H1 (cell line): ENCODE results near the gene CST4. TPM values are rescaled to one million over a fixed set of nuclear protein-coding genes. Genes with fewer than 3 reads are reported as not detected.
"Not testable (repeated sequence)": the region's sequence is repeated elsewhere in the genome, so short reads cannot be mapped to it uniquely, and the experiment has no call there.

Source experiments
- CTCF ChIA-PET: fragments of 300-600 bp; sonication (Branson Sonifier 250); formaldehyde crosslinking; loops from one replicate; lab custom pipeline; 2021; ENCODE audit not compliant: partially characterized antibody; lab: Charles Lee
- POLR2A ChIA-PET: fragments of 300-600 bp; sonication (Branson Sonifier 250); formaldehyde crosslinking; loops from one replicate; lab custom pipeline; 2021; ENCODE audit warnings: inconsistent platforms; ENCODE audit not compliant: partially characterized antibody; lab: Charles Lee
- DNase-seq, 2 experiments: peaks; one replicate each; pipeline versions ENCODE4 v3.0.0 to v3.0.0-alpha.2; 2010 to 2022; ENCODE audit warnings: low spot score in 2 of 2, low read depth in 1 of 2, mixed read lengths in 1 of 2
- FAIRE-seq: peaks from 2 replicates; lab custom pipeline; 2011; peaks lifted over from hg19 to GRCh38; lab: Jason Lieb, UNC
- H2AFZ ChIP-seq: 2 replicates; pipeline ENCODE4 v1.8.1; 2012; ENCODE audit warnings: low read length, inconsistent platforms
- H2AK5ac ChIP-seq: 2 replicates; pipeline ENCODE4 v1.6.1; 2013; ENCODE audit warnings: low read depth, low read length
- H2BK120ac ChIP-seq: replicated peaks from 2 replicates; pipeline ENCODE3; 2013; ENCODE audit warnings: low read depth, low read length, inconsistent platforms
- H2BK12ac ChIP-seq: 2 replicates; pipeline ENCODE4 v1.6.1; 2013; ENCODE audit warnings: low read depth, low read length
- H2BK15ac ChIP-seq: 2 replicates; pipeline ENCODE4 v1.6.1; 2013; ENCODE audit warnings: low read length
- H2BK20ac ChIP-seq: 2 replicates; pipeline ENCODE4 v1.6.1; 2013; ENCODE audit warnings: low read length
- H2BK5ac ChIP-seq: 2 replicates; pipeline ENCODE4 v1.6.1; 2013; ENCODE audit warnings: low read depth, low read length
- H3K14ac ChIP-seq: 2 replicates; pipeline ENCODE4 v1.6.1; 2013; ENCODE audit warnings: inconsistent platforms; ENCODE audit not compliant: insufficient read length
- H3K18ac ChIP-seq: 2 replicates; pipeline ENCODE4 v1.6.1; 2013; ENCODE audit warnings: low read length; ENCODE audit errors: extremely low read depth
- H3K23ac ChIP-seq: 2 replicates; pipeline ENCODE4 v1.6.1; 2013; ENCODE audit warnings: inconsistent platforms; ENCODE audit not compliant: insufficient read length
- H3K23me2 ChIP-seq: 2 replicates; pipeline ENCODE4 v1.6.1; 2013; ENCODE audit warnings: low read depth, low read length
- H3K27ac ChIP-seq: 2 replicates; pipeline ENCODE4 v1.6.1; 2011; ENCODE audit warnings: low read depth, low read length, inconsistent platforms
- H3K27me3 ChIP-seq, 4 experiments: replicated peaks in 1 of 4; 1 replicate in 1 of 4; 2 replicates in 3 of 4; pipeline versions ENCODE4 v1.6.1 to v1.8.1; 2011 to 2013; ENCODE audit warnings: low read length in 3 of 4, mild to moderate bottlenecking in 3 of 4, inconsistent platforms in 2 of 4, mixed read lengths in 2 of 4, moderate library complexity in 1 of 4; ENCODE audit not compliant: control insufficient read depth in 3 of 4, insufficient read depth in 3 of 4; ENCODE audit errors: extremely low read depth in 1 of 4
- H3K36me3 ChIP-seq, 4 experiments: 2 replicates each; pipeline versions ENCODE4 v1.6.1 to v1.8.1; 2011 to 2013; ENCODE audit warnings: mild to moderate bottlenecking in 4 of 4, low read length in 3 of 4, moderate library complexity in 2 of 4, control low read depth in 1 of 4, inconsistent platforms in 1 of 4; ENCODE audit not compliant: insufficient read depth in 4 of 4, control insufficient read depth in 2 of 4
- H3K4ac ChIP-seq: replicated peaks from 2 replicates; pipeline ENCODE3; 2013; ENCODE audit warnings: low read length, low read depth, mixed read lengths, inconsistent platforms; ENCODE audit not compliant: insufficient read length
- H3K4me1 ChIP-seq, 4 experiments: replicated peaks in 1 of 4; 1 replicate in 1 of 4; 2 replicates in 3 of 4; pipeline versions ENCODE4 v1.6.1 to v1.8.1; 2011 to 2013; ENCODE audit warnings: low read length in 3 of 4, inconsistent platforms in 2 of 4, mixed read lengths in 1 of 4; ENCODE audit not compliant: insufficient read depth in 4 of 4, control insufficient read depth in 3 of 4
- H3K4me2 ChIP-seq, 2 experiments: 2 replicates each; pipeline versions ENCODE4 v1.6.1 to v1.8.1; 2011 to 2013; ENCODE audit warnings: low read depth in 2 of 2, low read length in 2 of 2, control low read depth in 1 of 2, inconsistent platforms in 1 of 2, mild to moderate bottlenecking in 1 of 2; ENCODE audit not compliant: insufficient read depth in 1 of 2
- H3K4me3 ChIP-seq, 4 experiments: fragments of 200-600, 300-600 bp in 1 of 4; sonication (generic), shearing (Covaris generic), sonication (Bioruptor Twin) in 1 of 4; 2 replicates each; pipeline versions ENCODE4 v1.5.1 to v1.8.1; 2011 to 2016; ENCODE audit warnings: low read length in 4 of 4, low read depth in 3 of 4, control low read depth in 2 of 4, inconsistent platforms in 2 of 4, mild to moderate bottlenecking in 2 of 4, mixed read lengths in 1 of 4, moderate library complexity in 1 of 4; ENCODE audit not compliant: insufficient read depth in 2 of 4; ENCODE audit errors: extremely low read depth in 1 of 4
- H3K56ac ChIP-seq: replicated peaks from 2 replicates; pipeline ENCODE3; 2013; ENCODE audit warnings: low read depth, mild to moderate bottlenecking, mixed read lengths, low read length, inconsistent platforms; ENCODE audit not compliant: insufficient read length
- H3K79me1 ChIP-seq: 2 replicates; pipeline ENCODE4 v1.6.1; 2013; ENCODE audit warnings: low read depth, low read length, control low read depth
- H3K79me2 ChIP-seq, 2 experiments: 2 replicates each; pipeline versions ENCODE4 v1.6.1 to v1.8.1; 2012 to 2013; ENCODE audit warnings: low read length in 2 of 2, mild to moderate bottlenecking in 2 of 2, inconsistent platforms in 1 of 2; ENCODE audit not compliant: insufficient read depth in 2 of 2, control insufficient read depth in 1 of 2
- H3K9ac ChIP-seq, 4 experiments: replicated peaks in 1 of 4; 1 replicate in 1 of 4; 2 replicates in 3 of 4; pipeline versions ENCODE4 v1.6.1 to v1.8.1; 2011 to 2013; ENCODE audit warnings: low read depth in 3 of 4, low read length in 3 of 4, control low read depth in 2 of 4, mild to moderate bottlenecking in 2 of 4, moderate library complexity in 2 of 4, inconsistent platforms in 1 of 4; ENCODE audit errors: extremely low read depth in 1 of 4
- H3K9me3 ChIP-seq, 2 experiments: 2 replicates each; pipeline versions ENCODE4 v1.6.1 to v1.8.1; 2012 to 2013; ENCODE audit warnings: mild to moderate bottlenecking in 2 of 2, moderate library complexity in 2 of 2, control low read depth in 1 of 2, inconsistent platforms in 1 of 2, low read depth in 1 of 2, low read length in 1 of 2, mixed read lengths in 1 of 2; ENCODE audit not compliant: insufficient read depth in 2 of 2
- H4K20me1 ChIP-seq, 2 experiments: replicated peaks in 1 of 2; 2 replicates each; pipeline versions ENCODE3 to v1.8.1; 2011 to 2013; ENCODE audit warnings: inconsistent platforms in 2 of 2, low read length in 2 of 2, mild to moderate bottlenecking in 1 of 2; ENCODE audit not compliant: insufficient read depth in 2 of 2, control insufficient read depth in 1 of 2
- H4K5ac ChIP-seq: 2 replicates; pipeline ENCODE4 v1.6.1; 2013; ENCODE audit warnings: low read length, low read depth, mixed read lengths, inconsistent platforms; ENCODE audit not compliant: insufficient read length
- H4K8ac ChIP-seq: 2 replicates; pipeline ENCODE4 v1.8.0; 2013; ENCODE audit warnings: mild to moderate bottlenecking, moderate library complexity, low read length, inconsistent platforms; ENCODE audit not compliant: insufficient read depth; ENCODE audit errors: extremely low read depth
- H4K91ac ChIP-seq: replicated peaks from 2 replicates; pipeline ENCODE3; 2013; ENCODE audit warnings: low read length, mixed read lengths, inconsistent platforms; ENCODE audit not compliant: insufficient read length
- WGBS, 2 experiments: shearing (Covaris generic) in 1 of 2; methylation state at CpG; one replicate each; pipeline versions ENCODE4 v1.1.6 to v1.1.7; 2013 to 2015; ENCODE audit warnings: low lambda C conversion rate in 2 of 2, mixed read lengths in 2 of 2, inconsistent platforms in 1 of 2, low coverage in 1 of 2, missing lambda C conversion rate in 1 of 2; ENCODE audit not compliant: insufficient replicate concordance in 2 of 2, insufficient coverage in 1 of 2, insufficient read length in 1 of 2; ENCODE audit errors: extremely low coverage in 1 of 2, missing lambda C conversion rate in 1 of 2; 5-methylcytosine and 5-hydroxymethylcytosine counted together
- polyA plus RNA-seq, 7 experiments: library from polyadenylated mRNA; depleted of rRNA in 3 of 7; stranded (reverse) in 5 of 7; unstranded in 2 of 7; fragments of >200 nt in 5 of 7; fragments of 200-250 nt in 2 of 7; gene quantifications; 1 replicate in 5 of 7; 2 replicates in 1 of 7; 4 replicates in 1 of 7; pipeline versions ENCODE4 v1.2.1 to v1.2.3, GENCODE V29; 2011 to 2013; ENCODE audit warnings: missing spikeins in 2 of 7, mixed read lengths in 2 of 7
- total RNA-seq: library from RNA; stranded (reverse); fragmentation: NEBNext Ultra II Directional; extraction: Animal tissue kit (Norgen Biotek cat#: 25700); gene quantifications from 2 replicates; pipeline ENCODE4 v1.2.1, GENCODE V29; 2021

CST4 gene
- total and polyA plus RNA-seq, 2 of the 8 experiments (the other 6 are each of a cell fraction or from before 2014, with no cell fraction given): not detected

DNA sequence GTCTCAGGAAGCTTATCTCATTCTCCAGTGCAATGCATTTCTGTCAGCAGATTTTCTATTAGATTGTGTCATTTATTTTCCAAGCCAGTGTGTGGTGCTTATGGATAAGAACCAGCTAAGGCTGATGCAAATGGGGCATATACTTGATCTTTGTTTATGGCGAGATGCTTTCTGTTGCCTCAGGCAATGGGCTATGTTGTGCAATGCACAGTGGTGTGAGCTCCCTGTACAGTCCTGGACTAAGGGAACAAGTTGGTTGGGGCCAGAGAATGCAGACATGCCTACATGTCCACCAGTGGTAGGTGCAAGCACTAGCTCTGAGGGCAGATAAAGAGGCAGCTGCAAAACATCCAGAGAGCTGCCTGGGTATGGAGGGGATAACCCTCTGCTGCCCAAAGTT is 45.6 kb upstream of the CST4 start:
- POLR2A ChIA-PET, FAIRE-seq, H2BK12ac ChIP-seq, DNase-seq, H3K23ac ChIP-seq, H2AK5ac ChIP-seq, H2BK120ac ChIP-seq, H4K8ac ChIP-seq, H4K20me1 ChIP-seq, CTCF ChIA-PET, H3K79me2 ChIP-seq, H3K79me1 ChIP-seq, H3K56ac ChIP-seq, H3K36me3 ChIP-seq, H3K4ac ChIP-seq, H4K5ac ChIP-seq, H3K9me3 ChIP-seq, H3K18ac ChIP-seq, H3K27ac ChIP-seq, H3K4me2 ChIP-seq, H2AFZ ChIP-seq, H2BK15ac ChIP-seq, H4K91ac ChIP-seq, H3K9ac ChIP-seq, H3K23me2 ChIP-seq, H3K4me3 ChIP-seq, H2BK5ac ChIP-seq, H3K4me1 ChIP-seq, H3K14ac ChIP-seq, H2BK20ac ChIP-seq, H3K27me3 ChIP-seq: not testable (repeated sequence)
- WGBS, 2 experiments: 100% methylated on average over 1 of the region's 1 CpG; no CpG with 5 or more reads in 1 of the 2 experiments
